Measurements from ENCODE around the gene TMED8.
"Not testable (repeated sequence)": the region's sequence is repeated elsewhere in the genome, so short reads cannot be mapped to it uniquely, and the experiment has no call there.

The TMED8 gene

GRCh38 chr14:77369285-77369684, 7.6 kb downstream of the TMED8 start:
- in situ Hi-C loops (cut with MboI; ENCODE audit: low sequenced_read_pairs) = no loop called here

- in situ Hi-C loops (cut with MboI; ENCODE audit: low sequenced_read_pairs) = no loop called here
Measured at GRCh38 chr14:77364146-77364545, 12.7 kb downstream of the TMED8 start.

GRCh38 chr14:77359626-77360025, 17.3 kb downstream of the TMED8 start:
- in situ Hi-C loops (cut with MboI; ENCODE audit: low sequenced_read_pairs) = no loop called here

- in situ Hi-C loops (cut with MboI; ENCODE audit: low sequenced_read_pairs) = no loop called here
Measured at GRCh38 chr14:77356899-77357298, 20.0 kb downstream of the TMED8 start.

- in situ Hi-C loops (cut with MboI; ENCODE audit: low sequenced_read_pairs) = no loop called here
Measured at GRCh38 chr14:77355811-77356210, 21.1 kb downstream of the TMED8 start.

- in situ Hi-C loops (cut with MboI; ENCODE audit: low sequenced_read_pairs) = no loop called here
Measured at GRCh38 chr14:77353469-77354141, 23.3 kb downstream of the TMED8 start.

- in situ Hi-C loops (cut with MboI; ENCODE audit: low sequenced_read_pairs) = no loop called here
Measured at GRCh38 chr14:77347751-77348150, 29.1 kb downstream of the TMED8 start.

- in situ Hi-C loops (cut with MboI; ENCODE audit: low sequenced_read_pairs) = no loop called here
Measured at GRCh38 chr14:77346495-77346894, 30.4 kb downstream of the TMED8 start.

- in situ Hi-C loops (cut with MboI; ENCODE audit: low sequenced_read_pairs) = no loop called here
Measured at GRCh38 chr14:77344377-77344996, 32.4 kb downstream of the TMED8 start.

- in situ Hi-C loops (cut with MboI; ENCODE audit: low sequenced_read_pairs) = no loop called here
Measured at GRCh38 chr14:77343662-77344061, 33.2 kb downstream of the TMED8 start.

- in situ Hi-C loops (cut with MboI; ENCODE audit: low sequenced_read_pairs) = no loop called here
Measured at GRCh38 chr14:77342726-77343397, 34.0 kb downstream of the TMED8 start.

- in situ Hi-C loops (cut with MboI; ENCODE audit: low sequenced_read_pairs) = no loop called here
Measured at GRCh38 chr14:77340389-77340788, 36.5 kb downstream of the TMED8 start.

GRCh38 chr14:77339407-77339806, 37.5 kb downstream of the TMED8 start:
- in situ Hi-C loops (cut with MboI; ENCODE audit: low sequenced_read_pairs) = no loop called here

- in situ Hi-C loops (cut with MboI; ENCODE audit: low sequenced_read_pairs) = no loop called here
Measured at GRCh38 chr14:77338302-77338701, 38.6 kb downstream of the TMED8 start.

GRCh38 chr14:77337880-77338279, 39.0 kb downstream of the TMED8 start:
- in situ Hi-C loops (cut with MboI; ENCODE audit: low sequenced_read_pairs) = no loop called here

- in situ Hi-C loops (cut with MboI; ENCODE audit: low sequenced_read_pairs) = not testable (repeated sequence)
Measured at GRCh38 chr14:77337255-77337654, 39.6 kb downstream of the TMED8 start.

GRCh38 chr14:77335576-77335975, 41.3 kb downstream of the TMED8 start:
- in situ Hi-C loops (cut with MboI; ENCODE audit: low sequenced_read_pairs) = no loop called here

GRCh38 chr14:77329872-77330271, 47.0 kb downstream of the TMED8 start:
- in situ Hi-C loops (cut with MboI; ENCODE audit: low sequenced_read_pairs) = no loop called here

- in situ Hi-C loops (cut with MboI; ENCODE audit: low sequenced_read_pairs) = no loop called here
Measured at GRCh38 chr14:77327111-77327510, 49.8 kb downstream of the TMED8 start.

- in situ Hi-C loops (cut with MboI; ENCODE audit: low sequenced_read_pairs) = no loop called here
Measured at GRCh38 chr14:77325746-77326094, 51.2 kb downstream of the TMED8 start.

- in situ Hi-C loops (cut with MboI; ENCODE audit: low sequenced_read_pairs) = no loop called here
Measured at GRCh38 chr14:77324816-77325745, 51.8 kb downstream of the TMED8 start.

Measured in HL-60/S4 (cell line).